Prostate gland (tissue), 2 donors: ENCODE results near the gene MS4A15. TPM values are rescaled to one million over a fixed set of nuclear protein-coding genes. Genes with fewer than 3 reads are reported as not detected.
"Not testable (repeated sequence)": the region's sequence is repeated elsewhere in the genome, so short reads cannot be mapped to it uniquely, and the experiment has no call there.

Experiments
- DNase-seq: peaks from one replicate; pipeline ENCODE4 v3.0.0-alpha.2; 2019; ENCODE audit warnings: low spot score
- H3K27ac ChIP-seq, 2 donors: fragments of 200-600 bp; sonication (generic); 2 replicates each; pipeline ENCODE4 v1.5.1; 2017 to 2019
- H3K27me3 ChIP-seq: fragments of 200-600 bp; sonication (generic); replicated peaks from 2 replicates; pipeline ENCODE4 v1.5.1; 2019; ENCODE audit not compliant: insufficient read depth
- H3K36me3 ChIP-seq, 2 donors: fragments of 200-600 bp; sonication (generic); 1 replicate in 1 of 2; 2 replicates in 1 of 2; pipeline versions ENCODE4 v1.5.1 to v1.8.1; 2017 to 2019
- H3K4me1 ChIP-seq: fragments of 200-600 bp; sonication (generic); replicated peaks from 2 replicates; pipeline ENCODE4 v1.5.1; 2019
- H3K4me3 ChIP-seq, 2 donors: fragments of 200-600 bp; sonication (generic); 2 replicates each; pipeline ENCODE4 v1.5.1; 2017 to 2019
- H3K9me3 ChIP-seq: fragments of 200-600 bp; sonication (generic); 2 replicates; pipeline ENCODE4 v1.5.1; 2017
- CTCF ChIP-seq, 4 experiments: fragments of 200-600 bp in 2 of 4; fragments of 450-650 bp in 2 of 4; sonication (generic) in 2 of 4; IDR thresholded peaks; 1 replicate in 3 of 4; 2 replicates in 1 of 4; pipeline ENCODE4 v1.5.1; 2016 to 2019; ENCODE audit warnings: antibody characterized with exemption in 4 of 4, mild to moderate bottlenecking in 2 of 4, moderate library complexity in 2 of 4
- POLR2A ChIP-seq: fragments of 450-650 bp; IDR thresholded peaks from one replicate; pipeline ENCODE4 v1.6.1; 2016; ENCODE audit warnings: antibody characterized with exemption, mild to moderate bottlenecking
- POLR2AphosphoS5 ChIP-seq: sonication (generic); formaldehyde crosslinking; IDR thresholded peaks from one replicate; pipeline ENCODE4 v1.6.1; 2017; ENCODE audit warnings: antibody characterized with exemption
- WGBS: methylation state at CpG from one replicate; pipeline ENCODE4 v1.1.5; 2018; 5-methylcytosine and 5-hydroxymethylcytosine counted together
- intact Hi-C: fragments of 100-400 bp; cut with DNase I; formaldehyde crosslinking; loops from one replicate; pipeline ENCODE4 v1.14.2; 2022
- total RNA-seq, 2 donors: library from RNA; depleted of rRNA; stranded (reverse); fragments of >200 nt; gene quantifications; one replicate each; pipeline ENCODE4 v1.1.0, GENCODE V29; 2016

MS4A15 gene
- total RNA-seq, 2 donors from 2014 or later = not detected

- H3K27ac ChIP-seq, H3K36me3 ChIP-seq, H3K27me3 ChIP-seq, DNase-seq, H3K4me1 ChIP-seq, intact Hi-C loops, H3K9me3 ChIP-seq, H3K4me3 ChIP-seq: not testable (repeated sequence)
- WGBS = 67% methylated on average over 4 of the region's 4 CpGs
- peak; percentile 46 for TF ChIP-seq POLR2AphosphoS5
These were observed 2.0 kb downstream of the MS4A15 start for GRCh38 chr11:60758671-60759070.

GRCh38 chr11:60759438-60760225, 3.0 kb downstream of the MS4A15 start:
- H3K9me3 ChIP-seq, H3K36me3 ChIP-seq, DNase-seq, H3K4me1 ChIP-seq, H3K4me3 ChIP-seq, H3K27me3 ChIP-seq, intact Hi-C loops, H3K27ac ChIP-seq: not testable (repeated sequence)
- WGBS = 84% methylated on average over 22 of the region's 22 CpGs

GRCh38 chr11:60761436-60762190, 4.9 kb downstream of the MS4A15 start:
- Histone ChIP-seq H3K36me3 (no peaks in the 10 kb centered on the region), H3K27ac (no peak overlapping the region), H3K4me3 (no peak overlapping the region), H3K9me3 (no peaks in the 10 kb centered on the region), H3K27me3 (no peaks in the 10 kb centered on the region), H3K4me1 (no peaks in the 10 kb centered on the region)
- TF ChIP-seq POLR2A = no peak
- TF ChIP-seq CTCF (IDR thresholded peaks at IDR 0.05) = no peak
- TF ChIP-seq POLR2AphosphoS5 = no peak
- 56% methylated on average over 4 of the region's 4 CpGs for WGBS
- intact Hi-C loops = no loop called here
- DNase-seq = no peak

- DNase-seq = no peak
- H3K27me3 ChIP-seq = no peaks in the 10 kb centered on the region
- H3K4me1 ChIP-seq = no peaks in the 10 kb centered on the region
- TF ChIP-seq POLR2AphosphoS5 (no peak), POLR2A (no peak), CTCF (IDR thresholded peaks at IDR 0.05) (no peak)
- no peak overlapping the region for H3K4me3 ChIP-seq
- H3K36me3 ChIP-seq = no peaks in the 10 kb centered on the region
- no peaks in the 10 kb centered on the region for H3K9me3 ChIP-seq
- 68% methylated on average over 11 of the region's 11 CpGs for WGBS
- intact Hi-C loops = no loop called here
- H3K27ac ChIP-seq = no peak overlapping the region
These were observed 6.4 kb downstream of the MS4A15 start for GRCh38 chr11:60762851-60763691.

- TF ChIP-seq CTCF (IDR thresholded peaks at IDR 0.05) = no peak
- TF ChIP-seq POLR2AphosphoS5 = no peak
- no peak for TF ChIP-seq POLR2A
- Histone ChIP-seq H3K4me3 (no peak overlapping the region), H3K4me1 (no peaks in the 10 kb centered on the region), H3K36me3 (no peaks in the 10 kb centered on the region), H3K27me3 (no peaks in the 10 kb centered on the region), H3K27ac (no peak overlapping the region), H3K9me3 (no peaks in the 10 kb centered on the region)
- intact Hi-C loops = no loop called here
- no peak for DNase-seq
- WGBS = 86% methylated on average over 11 of the region's 11 CpGs
These were observed 7.2 kb downstream of the MS4A15 start for GRCh38 chr11:60763692-60764369.
